HG03066 (cell line): ENCODE data around the gene NKAIN4.
"Not testable (repeated sequence)": the region's sequence is repeated elsewhere in the genome, so short reads cannot be mapped to it uniquely, and the experiment has no call there.

ENCODE experiments used
- ATAC-seq: cut with Tn5 transposase; IDR thresholded peaks from one replicate; pipeline ENCODE4 v1.9.1; 2021; ENCODE audit warnings: low read depth; ENCODE audit not compliant: unreplicated experiment

Gene NKAIN4

DNA sequence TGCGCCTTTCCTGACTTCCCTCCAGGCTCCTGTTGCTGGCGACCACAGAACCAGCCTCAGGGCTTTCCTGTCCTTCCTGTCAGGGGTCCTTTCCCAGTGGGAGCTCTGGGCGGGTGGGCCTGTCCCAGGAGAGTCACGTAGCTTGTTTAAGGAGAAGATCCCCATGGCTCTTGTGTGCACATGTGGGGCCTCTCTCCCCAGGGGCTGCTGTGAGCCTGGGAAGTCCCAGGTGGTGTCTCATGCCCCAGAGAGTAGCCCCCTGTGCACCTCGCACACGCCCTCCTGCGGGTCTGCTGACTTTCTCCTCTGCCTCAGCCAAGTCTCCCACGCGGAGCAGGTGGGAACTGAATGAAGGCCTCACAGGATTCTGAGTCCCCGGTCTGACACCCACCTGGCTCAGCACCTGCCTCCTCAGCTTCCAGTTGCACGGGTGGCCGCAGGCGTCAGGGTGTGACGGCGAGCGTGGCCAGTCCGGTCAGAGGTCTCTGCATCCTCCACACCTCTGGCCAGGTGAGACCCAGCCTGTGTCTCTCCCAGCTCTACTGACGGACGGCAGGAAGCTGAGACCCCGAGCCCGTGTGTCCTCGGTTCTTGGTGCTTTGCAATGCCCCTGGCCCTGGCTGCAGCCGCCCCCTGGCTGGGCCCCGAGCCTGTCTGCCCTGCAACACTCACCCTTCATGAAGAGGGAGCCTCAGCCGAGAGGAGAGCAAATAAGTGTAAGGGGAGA lies 5.6 kb upstream of the NKAIN4 start:
- no peak for ATAC-seq

- no peak for ATAC-seq
Measured at GRCh38 chr20:63258781-63259180, 4.5 kb upstream of the NKAIN4 start.

GRCh38 chr20:63257629-63258028 lies 3.4 kb upstream of the NKAIN4 start:
- no peak for ATAC-seq

DNA sequence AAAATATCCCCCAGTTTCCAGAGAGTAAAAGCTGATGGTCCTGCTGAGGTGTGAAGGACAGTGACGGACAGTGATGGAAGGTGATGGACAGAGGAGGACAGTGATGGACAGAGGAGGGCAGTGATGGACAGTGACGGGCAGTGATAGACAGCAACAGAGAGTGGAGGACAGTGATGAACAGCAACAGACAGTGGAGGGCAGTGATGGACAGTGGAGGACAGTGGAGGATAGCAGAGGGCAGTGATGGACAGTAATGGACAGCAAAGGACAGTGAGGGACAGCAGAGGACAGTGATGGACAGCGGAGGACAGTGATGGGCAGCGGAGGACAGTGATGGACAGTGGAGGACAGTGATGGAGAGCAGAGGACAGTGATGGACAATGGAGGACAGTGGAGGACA lies 2.7 kb upstream of the NKAIN4 start:
- no peak for ATAC-seq

GRCh38 chr20:63255931-63256704 lies 1.9 kb upstream of the NKAIN4 start:
- no peak for ATAC-seq

GRCh38 chr20:63254606-63255384 lies 532 bp upstream of the NKAIN4 start:
- no peak for ATAC-seq

DNA sequence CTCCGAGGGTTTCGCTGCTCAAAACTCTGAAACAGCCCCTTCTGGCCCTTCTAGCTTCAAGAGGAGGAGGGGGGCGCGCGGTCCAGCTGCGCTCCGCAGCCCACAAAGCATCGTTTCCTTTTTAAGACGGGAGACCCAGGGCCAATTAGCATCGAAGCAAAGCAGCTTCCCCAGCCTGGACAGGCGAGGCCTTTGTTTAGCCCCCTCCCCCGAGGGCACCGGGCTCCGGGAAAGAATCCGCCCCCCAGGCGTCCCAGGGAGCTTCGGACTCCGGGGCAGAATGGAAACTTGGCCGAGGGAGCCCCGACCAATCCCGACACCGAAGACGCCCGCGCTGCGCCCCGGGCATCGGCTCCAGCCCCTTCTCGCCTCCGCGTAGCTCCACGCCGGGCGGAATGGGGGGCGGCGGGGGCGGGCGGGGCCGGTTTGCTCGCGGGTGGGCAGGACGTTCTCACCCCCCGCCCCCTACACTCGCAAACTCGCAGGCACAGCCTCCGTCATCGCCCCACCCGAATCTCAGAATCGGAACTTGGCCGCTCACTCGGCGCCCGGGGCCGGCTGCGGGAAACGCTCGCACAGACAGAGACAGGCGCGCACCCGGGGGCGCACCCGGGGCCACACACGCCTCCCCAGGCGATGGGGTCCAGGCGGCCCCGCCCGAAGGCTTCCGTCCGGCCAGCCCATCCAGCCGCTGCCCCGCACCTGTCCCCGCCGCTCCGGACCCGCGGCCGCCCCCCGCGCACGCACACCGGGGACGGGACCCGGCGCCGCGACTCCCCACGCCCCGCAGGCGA lies 628 bp downstream of the NKAIN4 start:
- ATAC-seq, result no peak

- no peak for ATAC-seq
Measured at GRCh38 chr20:63253065-63253437, 1.2 kb downstream of the NKAIN4 start.

DNA sequence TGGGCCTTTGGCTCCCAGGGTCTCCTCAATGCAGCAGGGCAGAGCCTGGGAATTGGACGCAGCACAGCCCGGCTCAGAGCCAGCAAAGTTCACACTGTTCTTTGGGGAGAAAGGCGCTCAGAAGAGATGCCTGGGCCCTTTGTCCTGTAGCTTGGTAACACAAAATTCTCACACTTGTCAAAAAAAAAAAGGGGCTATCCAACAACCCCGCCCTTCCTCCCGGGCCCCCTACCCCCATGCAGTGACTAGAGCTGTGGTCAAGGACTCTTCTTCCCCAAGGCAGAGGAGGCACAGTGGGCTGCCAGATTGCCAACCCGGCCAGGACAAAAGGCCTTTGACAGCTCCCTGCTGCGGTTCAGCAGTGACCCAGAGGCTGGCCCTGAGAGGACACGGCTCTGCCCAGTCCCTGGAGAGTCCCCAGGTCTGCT lies 2.0 kb downstream of the NKAIN4 start:
- no peak for ATAC-seq

- ATAC-seq, result not testable (repeated sequence)
Measured at GRCh38 chr20:63251350-63251749, 2.9 kb downstream of the NKAIN4 start.

DNA sequence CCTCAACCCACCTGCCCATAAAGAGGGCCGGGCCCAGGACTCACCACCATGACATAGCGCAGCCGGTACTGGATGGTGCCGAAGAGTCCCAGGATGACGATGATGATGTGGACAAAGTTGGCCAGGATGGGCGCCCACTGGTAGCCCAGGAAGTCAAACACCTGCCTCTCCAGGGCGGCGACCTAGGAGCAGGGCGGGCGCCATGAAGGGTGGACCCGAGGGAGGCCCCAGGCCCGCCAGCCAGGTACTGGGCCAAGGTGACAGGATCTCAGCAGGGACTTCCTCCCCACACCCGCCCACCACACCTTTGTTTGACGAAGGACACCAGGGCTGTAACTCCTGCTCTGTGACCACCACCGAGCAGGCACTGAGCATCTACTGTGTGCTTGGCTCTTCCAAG lies 4.4 kb downstream of the NKAIN4 start:
- no peak for ATAC-seq

DNA sequence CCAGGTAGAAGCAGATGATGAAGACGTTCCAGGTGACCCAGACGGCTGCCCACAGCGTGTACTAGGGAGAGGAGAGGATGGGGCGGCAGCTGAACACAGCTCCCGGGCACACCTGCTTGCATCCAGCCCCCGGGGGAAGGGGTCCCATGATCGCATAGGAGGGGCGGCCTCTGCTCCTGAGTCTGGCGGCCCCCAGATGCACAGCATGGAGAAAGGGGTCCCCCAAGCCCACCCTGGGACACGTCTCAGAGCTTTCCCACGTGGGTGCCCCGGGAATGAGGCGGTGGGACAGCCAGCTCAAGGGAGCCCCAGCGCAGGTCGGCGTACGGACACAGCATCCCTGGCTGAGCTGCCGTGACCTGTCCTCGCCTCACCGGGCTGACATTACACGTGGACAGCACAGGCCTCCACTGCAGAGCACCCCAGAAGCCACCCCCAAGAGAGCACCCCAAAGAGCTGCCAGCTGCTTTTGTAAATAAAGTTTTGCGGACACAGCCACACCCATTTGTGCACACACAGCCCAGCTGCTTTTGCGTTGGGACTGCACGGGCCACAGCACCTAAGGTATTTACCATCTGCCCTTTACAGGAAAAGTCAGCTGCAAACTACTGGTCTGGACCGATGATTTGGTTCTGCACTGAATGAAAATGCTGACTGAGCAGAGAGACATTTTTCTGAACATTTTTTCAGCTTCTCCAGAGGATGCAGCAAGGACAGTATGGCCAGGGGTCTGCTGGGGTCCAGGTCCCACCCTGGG lies 5.2 kb downstream of the NKAIN4 start:
- no peak for ATAC-seq

- no peak for ATAC-seq
Measured at GRCh38 chr20:63247671-63248228, 6.5 kb downstream of the NKAIN4 start.

DNA sequence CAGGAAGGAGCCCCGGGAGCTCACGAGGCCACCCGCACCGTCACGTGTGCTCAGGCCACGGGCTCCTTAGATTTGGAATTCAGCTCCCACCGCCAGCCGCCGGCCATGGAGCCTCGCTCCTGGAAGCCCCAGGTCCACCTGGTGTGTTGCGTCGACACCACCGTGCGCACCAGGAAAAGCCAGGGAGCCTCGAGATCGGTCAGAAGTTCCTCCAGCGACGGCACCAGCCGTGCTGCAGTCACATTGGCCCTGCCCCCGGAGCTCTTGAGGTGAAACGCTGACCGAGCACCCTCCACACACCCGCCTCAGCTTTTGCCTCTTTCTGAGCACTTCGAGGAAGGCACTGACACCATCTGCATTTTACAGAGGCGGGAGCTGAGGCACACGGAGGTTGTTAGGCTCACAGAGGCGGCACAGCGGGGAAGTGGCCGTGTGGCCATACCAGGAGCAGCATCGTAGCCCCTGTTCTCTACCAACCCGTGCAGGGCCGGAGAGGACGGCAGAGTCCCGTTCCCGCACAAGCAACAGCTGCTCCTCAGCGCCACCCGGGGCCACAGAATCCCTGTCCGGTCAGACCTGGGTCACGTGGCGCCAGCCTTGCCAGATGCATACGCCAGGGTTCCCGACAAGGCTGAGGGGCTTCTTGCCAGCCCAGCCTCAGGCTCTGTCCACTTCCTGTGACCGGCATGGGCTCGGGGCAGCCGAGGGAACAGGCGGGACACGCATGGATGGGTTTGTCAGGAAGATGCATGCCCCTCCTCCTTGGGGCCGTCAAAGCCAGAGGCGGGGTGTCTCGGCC lies 7.6 kb downstream of the NKAIN4 start:
- no peak for ATAC-seq

DNA sequence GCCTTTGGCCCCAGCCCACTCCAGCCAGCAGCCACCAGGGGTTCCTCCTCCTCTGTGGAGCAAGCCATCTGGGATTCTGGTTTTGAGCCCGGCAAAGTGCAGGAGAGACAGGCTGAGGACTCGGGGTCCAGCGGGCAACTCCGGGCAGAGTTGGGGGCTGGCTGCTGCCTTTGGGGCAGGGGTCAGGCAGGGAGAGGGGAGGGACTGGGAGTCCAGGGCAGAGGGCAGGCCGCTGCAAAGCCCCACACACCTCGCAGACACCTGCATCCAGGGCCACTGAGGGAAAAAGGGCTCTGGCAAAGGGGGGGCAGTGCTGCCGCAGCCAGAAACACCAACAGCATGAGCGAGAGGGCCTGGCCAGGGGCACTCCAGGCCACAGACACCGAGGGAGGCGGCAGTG lies 9.8 kb downstream of the NKAIN4 start:
- ATAC-seq, result no peak

GRCh38 chr20:63243604-63244247 lies 10.5 kb downstream of the NKAIN4 start:
- ATAC-seq, result no peak

GRCh38 chr20:63242736-63243135 lies 11.5 kb downstream of the NKAIN4 start:
- ATAC-seq, result no peak

GRCh38 chr20:63241272-63241671 lies 13.0 kb downstream of the NKAIN4 start:
- ATAC-seq, result no peak
